ENCODE results near the gene KCNIP4.

KCNIP4 gene

GRCh38 chr4:21136051-21136630 lies 812.4 kb downstream of the KCNIP4 start:
- DNase-seq, result no peak

- DNase-seq, result no peak
These were observed 813.6 kb downstream of the KCNIP4 start for GRCh38 chr4:21134994-21135393.

GRCh38 chr4:21130606-21131005 lies 818.0 kb downstream of the KCNIP4 start:
- DNase-seq, result no peak

- no peak for DNase-seq
These were observed 822.5 kb downstream of the KCNIP4 start for GRCh38 chr4:21126014-21126512.

GRCh38 chr4:21118301-21118700 lies 830.3 kb downstream of the KCNIP4 start:
- DNase-seq, result no peak

- no peak for DNase-seq
These were observed 830.9 kb downstream of the KCNIP4 start for GRCh38 chr4:21117541-21118180.

GRCh38 chr4:21113496-21114223 lies 834.9 kb downstream of the KCNIP4 start:
- DNase-seq, result no peak

GRCh38 chr4:21102667-21103066 lies 845.9 kb downstream of the KCNIP4 start:
- DNase-seq, result no peak

- DNase-seq, result no peak
These were observed 850.7 kb downstream of the KCNIP4 start for GRCh38 chr4:21097865-21098264.

- no peak for DNase-seq
These were observed 851.5 kb downstream of the KCNIP4 start for GRCh38 chr4:21097026-21097425.

GRCh38 chr4:21092531-21092930 lies 856.0 kb downstream of the KCNIP4 start:
- DNase-seq, result peak; percentile 40

GRCh38 chr4:21090094-21090666 lies 858.4 kb downstream of the KCNIP4 start:
- DNase-seq, result no peak

- no peak for DNase-seq
These were observed 865.2 kb downstream of the KCNIP4 start for GRCh38 chr4:21083413-21083812.

GRCh38 chr4:21077967-21078366 lies 870.6 kb downstream of the KCNIP4 start:
- DNase-seq, result no peak

- no peak for DNase-seq
These were observed 881.2 kb downstream of the KCNIP4 start for GRCh38 chr4:21067351-21067750.

- no peak for DNase-seq
These were observed 886.7 kb downstream of the KCNIP4 start for GRCh38 chr4:21061902-21062301.

GRCh38 chr4:21046141-21046540 lies 902.4 kb downstream of the KCNIP4 start:
- no peak for DNase-seq

- no peak for DNase-seq
These were observed 903.5 kb downstream of the KCNIP4 start for GRCh38 chr4:21045119-21045518.

- no peak for DNase-seq
These were observed 906.9 kb downstream of the KCNIP4 start for GRCh38 chr4:21041708-21042107.

GRCh38 chr4:21034728-21035127 lies 913.8 kb downstream of the KCNIP4 start:
- DNase-seq, result no peak

- DNase-seq, result no peak
These were observed 916.4 kb downstream of the KCNIP4 start for GRCh38 chr4:21032089-21032645.

GRCh38 chr4:21018817-21019216 lies 929.8 kb downstream of the KCNIP4 start:
- no peak for DNase-seq

- no peak for DNase-seq
These were observed 935.1 kb downstream of the KCNIP4 start for GRCh38 chr4:21013501-21013900.
